IgD-negative memory B cell (primary cell): ENCODE data around the gene SRP19. TPM values are rescaled to one million over a fixed set of nuclear protein-coding genes. Genes with fewer than 3 reads are reported as not detected.
"Not testable (repeated sequence)": the region's sequence is repeated elsewhere in the genome, so short reads cannot be mapped to it uniquely, and the experiment has no call there.

Source experiments
- H3K27ac Mint-ChIP-seq, 3 donors: one replicate each; pipeline ENCODE4 v1.8.0; 2020 to 2022; ENCODE audit warnings: mild to moderate bottlenecking in 3 of 3, mixed read lengths in 3 of 3, moderate library complexity in 1 of 3
- H3K27me3 Mint-ChIP-seq: one replicate; pipeline ENCODE4 v1.8.0; 2021; ENCODE audit warnings: mixed read lengths
- H3K36me3 Mint-ChIP-seq: one replicate; pipeline ENCODE4 v1.8.0; 2020; ENCODE audit warnings: mild to moderate bottlenecking, mixed read lengths
- H3K4me1 Mint-ChIP-seq, 3 donors: one replicate each; pipeline ENCODE4 v1.8.0; 2020 to 2022; ENCODE audit warnings: mixed read lengths in 3 of 3, mild to moderate bottlenecking in 1 of 3
- H3K4me3 Mint-ChIP-seq, 4 donors: one replicate each; pipeline ENCODE4 v1.8.0; 2020 to 2022; ENCODE audit warnings: mild to moderate bottlenecking in 4 of 4, mixed read lengths in 4 of 4, moderate library complexity in 3 of 4
- H3K9me3 Mint-ChIP-seq, 3 donors: one replicate each; pipeline ENCODE4 v1.8.0; 2020 to 2021; ENCODE audit warnings: mixed read lengths in 3 of 3, mild to moderate bottlenecking in 1 of 3
- polyA plus RNA-seq: library from polyadenylated mRNA; unstranded; fragments of 300-500 nt; fragmentation: Illumina TruSeq; gene quantifications from one replicate; pipeline ENCODE4 v1.2.3, GENCODE V29; 2021

Gene SRP19
- polyA plus RNA-seq, 1 donor from 2014 or later = 105 TPM

- no peak overlapping the region for H3K27ac Mint-ChIP-seq
- peaks cover 5 to 12% (median 9%) of the 10 kb centered on the region in 3 donors for H3K4me1 Mint-ChIP-seq
- peaks cover 8 to 11% (median 9%) of the 10 kb centered on the region in 3 donors for H3K9me3 Mint-ChIP-seq
- peaks cover 18% of the 10 kb centered on the region for H3K27me3 Mint-ChIP-seq
- peaks cover 3% of the 10 kb centered on the region for H3K36me3 Mint-ChIP-seq
- H3K4me3 Mint-ChIP-seq = peak overlapping the region in 1 of 4 donors; percentile 7
Measured at GRCh38 chr5:112857866-112858265, 3.2 kb upstream of the SRP19 start.

DNA sequence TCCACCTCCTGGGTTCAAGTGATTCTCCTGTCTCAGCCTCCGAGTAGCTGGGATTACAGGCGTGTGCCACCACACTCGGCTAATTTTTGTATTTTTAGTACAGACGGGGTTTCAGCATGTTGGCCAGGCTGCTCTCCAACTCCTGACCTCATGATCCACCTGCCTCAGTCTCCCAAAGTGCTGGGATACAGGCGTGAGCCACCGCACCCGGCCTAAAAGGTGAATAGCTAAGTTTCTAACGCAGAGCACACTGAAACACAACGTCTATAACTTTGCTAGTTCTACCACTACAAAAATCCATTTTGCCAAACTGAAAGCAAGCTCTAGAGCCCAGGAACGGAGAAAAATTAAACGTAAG lies 537 bp upstream of the SRP19 start:
- Mint-ChIP-seq H3K4me3 (peak overlapping the region; percentile 95 to 99 (median 97)), H3K27ac (peak overlapping the region; percentile 87 to 97 (median 96)), H3K4me1 (peaks cover 12 to 21% (median 15%) of the 10 kb centered on the region in 3 donors)
- H3K9me3 Mint-ChIP-seq, H3K27me3 Mint-ChIP-seq, H3K36me3 Mint-ChIP-seq: not testable (repeated sequence)

DNA sequence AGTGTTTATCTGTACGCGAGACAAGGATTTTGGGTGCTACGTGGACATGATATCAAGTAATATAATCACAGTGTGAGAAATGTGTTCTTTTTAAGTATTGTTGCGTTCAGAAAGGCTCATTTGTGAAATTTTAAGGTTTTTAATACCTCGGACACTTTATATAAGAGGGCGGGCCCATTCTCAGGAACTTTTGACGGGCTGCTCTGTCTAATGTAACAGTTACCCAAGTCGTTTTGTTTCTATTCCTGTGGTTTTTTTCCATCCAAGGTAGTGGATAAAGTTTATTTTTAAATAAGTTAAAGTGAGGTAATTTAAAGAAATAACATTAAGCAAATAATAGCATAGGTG lies 525 bp downstream of the SRP19 start:
- Mint-ChIP-seq H3K27ac (peak overlapping the region; percentile 87 to 97 (median 96)), H3K4me1 (peaks cover 12 to 22% (median 15%) of the 10 kb centered on the region in 3 donors), H3K9me3 (no peaks in the 10 kb centered on the region), H3K36me3 (peaks cover 5% of the 10 kb centered on the region), H3K27me3 (peaks cover 4% of the 10 kb centered on the region), H3K4me3 (peak overlapping the region; percentile 95 to 99 (median 97))

GRCh38 chr5:112862085-112862484 lies 998 bp downstream of the SRP19 start:
- Mint-ChIP-seq H3K27ac (peak overlapping the region; percentile 87 to 97 (median 96)), H3K9me3 (no peaks in the 10 kb centered on the region), H3K36me3 (peaks cover 5% of the 10 kb centered on the region), H3K27me3 (peaks cover 4% of the 10 kb centered on the region), H3K4me3 (peak overlapping the region; percentile 95 to 99 (median 97)), H3K4me1 (peaks cover 12 to 25% (median 17%) of the 10 kb centered on the region in 3 donors)

DNA sequence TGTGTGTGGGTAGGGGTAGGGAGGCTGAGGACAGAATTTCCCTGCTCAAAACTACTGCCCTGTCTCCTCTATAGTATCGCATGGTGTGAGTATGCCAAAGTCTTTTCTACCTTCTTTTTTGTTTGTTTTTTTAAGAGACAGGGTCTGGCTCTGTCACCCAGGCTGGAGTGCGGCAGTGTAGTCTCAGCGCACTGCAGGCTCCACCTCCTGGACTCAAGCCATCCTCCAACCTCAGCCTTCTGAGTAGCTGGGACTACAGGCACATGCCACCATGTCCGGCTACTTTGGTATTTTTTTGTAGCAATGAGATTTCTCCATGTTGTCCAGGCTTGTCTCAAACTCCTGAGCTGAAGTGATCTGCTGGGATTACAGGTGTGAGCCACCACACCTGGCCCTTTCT lies 2.5 kb downstream of the SRP19 start:
- H3K27me3 Mint-ChIP-seq = peaks cover 1% of the 10 kb centered on the region
- peak overlapping the region in 1 of 3 donors; percentile 32 for H3K27ac Mint-ChIP-seq
- H3K9me3 Mint-ChIP-seq = no peaks in the 10 kb centered on the region
- peak overlapping the region in 3 of 4 donors; percentile 41 to 97 (median 82) for H3K4me3 Mint-ChIP-seq
- peaks cover 5% of the 10 kb centered on the region for H3K36me3 Mint-ChIP-seq
- H3K4me1 Mint-ChIP-seq = peaks cover 12 to 25% (median 17%) of the 10 kb centered on the region in 3 donors

GRCh38 chr5:112865128-112865527 lies 4.0 kb downstream of the SRP19 start:
- Mint-ChIP-seq H3K4me1 (peaks cover 15 to 23% (median 19%) of the 10 kb centered on the region in 3 donors), H3K27ac (no peak overlapping the region), H3K4me3 (no peak overlapping the region), H3K27me3 (no peaks in the 10 kb centered on the region), H3K9me3 (no peaks in the 10 kb centered on the region), H3K36me3 (peaks cover 5% of the 10 kb centered on the region)

GRCh38 chr5:112866739-112867138 lies 5.7 kb downstream of the SRP19 start:
- Mint-ChIP-seq H3K4me3 (no peak overlapping the region), H3K9me3 (no peaks in the 10 kb centered on the region), H3K27ac (peak overlapping the region in 2 of 3 donors; percentile 65 to 71), H3K36me3 (peaks cover 5% of the 10 kb centered on the region), H3K4me1 (peaks cover 11 to 19% (median 19%) of the 10 kb centered on the region in 3 donors), H3K27me3 (no peaks in the 10 kb centered on the region)

- H3K4me3 Mint-ChIP-seq = no peak overlapping the region
- no peaks in the 10 kb centered on the region for H3K27me3 Mint-ChIP-seq
- peaks cover 5% of the 10 kb centered on the region for H3K36me3 Mint-ChIP-seq
- H3K27ac Mint-ChIP-seq = no peak overlapping the region
- H3K9me3 Mint-ChIP-seq = no peaks in the 10 kb centered on the region
- H3K4me1 Mint-ChIP-seq = peaks cover 10 to 19% (median 18%) of the 10 kb centered on the region in 3 donors
Measured at GRCh38 chr5:112867411-112867810, 6.3 kb downstream of the SRP19 start.

GRCh38 chr5:112869948-112870347 lies 8.9 kb downstream of the SRP19 start:
- Mint-ChIP-seq H3K36me3 (no peaks in the 10 kb centered on the region), H3K4me1 (peaks cover 3 to 7% (median 5%) of the 10 kb centered on the region in 3 donors), H3K9me3 (no peaks in the 10 kb centered on the region), H3K4me3 (no peak overlapping the region), H3K27me3 (no peaks in the 10 kb centered on the region), H3K27ac (peak overlapping the region in 2 of 3 donors; percentile 24 to 27)

DNA sequence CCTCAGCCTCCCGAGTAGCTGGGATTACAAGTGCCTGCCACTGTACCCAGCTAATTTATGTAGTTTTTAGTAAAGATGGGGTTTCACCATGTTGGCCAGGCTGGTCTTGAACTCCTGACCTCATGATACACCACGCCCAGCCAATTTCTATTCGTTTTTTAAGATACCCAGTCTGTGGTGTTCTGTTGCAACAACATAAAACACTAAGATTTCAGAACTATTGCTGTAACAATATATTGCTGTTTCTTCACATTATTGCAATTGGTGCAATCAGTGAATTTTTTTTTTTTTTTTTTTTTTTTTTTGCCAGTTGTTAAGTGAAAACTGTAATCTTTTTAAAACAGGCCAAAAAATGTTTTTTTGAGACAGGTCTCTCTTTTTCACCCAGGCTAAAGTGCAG lies 9.9 kb downstream of the SRP19 start:
- peaks cover 3 to 7% (median 5%) of the 10 kb centered on the region in 3 donors for H3K4me1 Mint-ChIP-seq
- H3K27me3 Mint-ChIP-seq = no peaks in the 10 kb centered on the region
- H3K9me3 Mint-ChIP-seq = no peaks in the 10 kb centered on the region
- H3K4me3 Mint-ChIP-seq = no peak overlapping the region
- H3K27ac Mint-ChIP-seq = no peak overlapping the region
- no peaks in the 10 kb centered on the region for H3K36me3 Mint-ChIP-seq

- Mint-ChIP-seq H3K36me3 (peaks cover 2% of the 10 kb centered on the region), H3K27ac (no peak overlapping the region), H3K9me3 (no peaks in the 10 kb centered on the region), H3K4me3 (no peak overlapping the region), H3K4me1 (peaks cover 0 to 12% (median 4%) of the 10 kb centered on the region in 3 donors), H3K27me3 (no peaks in the 10 kb centered on the region)
Measured at GRCh38 chr5:112876362-112876761, 15.3 kb downstream of the SRP19 start.

- Mint-ChIP-seq H3K9me3 (no peaks in the 10 kb centered on the region), H3K27ac (peak overlapping the region in 1 of 3 donors; percentile 14)
Measured at GRCh38 chr5:112878101-112878500, 17.0 kb downstream of the SRP19 start.

DNA sequence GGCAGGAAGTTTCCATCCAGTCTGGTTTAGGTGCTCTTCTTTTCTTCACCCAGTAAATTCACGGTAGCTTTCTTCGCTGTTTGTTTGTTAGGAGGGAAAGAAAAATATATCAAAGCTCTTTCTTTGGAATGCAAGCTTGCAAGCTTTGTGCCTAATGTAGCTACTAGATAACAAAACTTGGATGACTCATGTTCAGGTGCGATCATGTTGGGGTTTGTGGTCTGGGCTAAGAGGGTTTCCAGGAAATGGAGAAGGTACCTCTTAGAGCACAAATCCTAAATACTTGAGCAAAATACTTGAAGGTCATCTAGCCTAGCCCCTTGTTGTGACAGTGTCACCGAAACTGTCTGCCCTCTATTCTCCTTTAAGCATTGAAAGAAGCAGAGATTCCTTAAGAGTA lies 17.7 kb downstream of the SRP19 start:
- peaks cover 2% of the 10 kb centered on the region for H3K36me3 Mint-ChIP-seq
- H3K27me3 Mint-ChIP-seq = no peaks in the 10 kb centered on the region
- H3K4me1 Mint-ChIP-seq = peaks cover 0 to 10% (median 4%) of the 10 kb centered on the region in 3 donors
- H3K4me3 Mint-ChIP-seq = peak overlapping the region in 1 of 4 donors; percentile 1
- peak overlapping the region in 1 of 3 donors; percentile 76 for H3K27ac Mint-ChIP-seq
- no peaks in the 10 kb centered on the region for H3K9me3 Mint-ChIP-seq

More at GRCh38 chr5:112878101-112878500, 17.0 kb downstream of the SRP19 start:
- Mint-ChIP-seq H3K4me1 (peaks cover 0 to 11% (median 4%) of the 10 kb centered on the region in 3 donors), H3K36me3 (peaks cover 2% of the 10 kb centered on the region), H3K4me3 (no peak overlapping the region), H3K27me3 (no peaks in the 10 kb centered on the region)

DNA sequence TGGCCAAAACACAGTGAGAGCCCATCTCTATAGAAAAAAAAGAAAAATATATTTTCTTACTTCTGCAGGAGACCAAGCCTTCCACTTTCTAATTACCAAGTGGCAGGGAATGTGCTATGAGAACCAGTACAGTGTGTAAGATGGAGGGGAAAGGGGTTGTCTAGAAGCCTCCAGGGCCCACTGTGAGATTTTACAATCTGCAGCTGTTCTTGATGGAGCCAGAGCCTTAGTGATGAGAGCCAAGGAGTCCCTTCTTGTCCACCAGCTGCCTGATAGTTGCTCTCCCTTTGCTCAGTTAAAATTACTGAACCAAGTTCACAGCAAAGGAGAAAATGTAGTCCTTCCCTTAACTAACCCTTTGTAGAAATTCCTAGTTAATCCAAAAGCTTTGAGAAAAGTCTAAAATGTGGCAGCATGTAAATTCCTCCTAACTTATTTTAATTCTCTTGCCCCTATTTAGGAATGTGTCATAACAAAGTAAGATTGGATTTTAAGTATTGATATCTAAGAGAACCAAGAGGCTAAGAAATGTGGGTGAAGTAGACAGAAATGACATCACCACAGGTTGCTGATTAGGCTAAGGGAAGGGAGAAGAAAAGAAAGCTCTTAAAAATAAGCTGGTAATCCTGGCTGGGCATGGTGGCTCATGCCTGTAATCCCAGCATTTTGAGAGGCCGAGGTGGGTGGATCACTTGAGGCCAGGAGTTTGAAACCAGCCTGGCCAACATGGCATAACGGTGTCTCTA lies 19.3 kb downstream of the SRP19 start:
- H3K27me3 Mint-ChIP-seq = no peaks in the 10 kb centered on the region
- no peak overlapping the region for H3K4me3 Mint-ChIP-seq
- H3K36me3 Mint-ChIP-seq = peaks cover 2% of the 10 kb centered on the region
- H3K4me1 Mint-ChIP-seq = peaks cover 0 to 10% (median 4%) of the 10 kb centered on the region in 3 donors
- peak overlapping the region in 1 of 3 donors; percentile 83 for H3K27ac Mint-ChIP-seq
- H3K9me3 Mint-ChIP-seq = no peaks in the 10 kb centered on the region

- no peaks in the 10 kb centered on the region for H3K27me3 Mint-ChIP-seq
Measured at GRCh38 chr5:112883192-112883591, 22.1 kb downstream of the SRP19 start.

GRCh38 chr5:112885001-112885400 lies 23.9 kb downstream of the SRP19 start:
- Mint-ChIP-seq H3K27ac (peak overlapping the region in 1 of 3 donors; percentile 78), H3K4me3 (no peak overlapping the region), H3K27me3 (no peaks in the 10 kb centered on the region), H3K4me1 (peaks cover 0 to 6% (median 5%) of the 10 kb centered on the region in 3 donors), H3K9me3 (no peaks in the 10 kb centered on the region), H3K36me3 (peaks cover 6% of the 10 kb centered on the region)

More at GRCh38 chr5:112883192-112883591, 22.1 kb downstream of the SRP19 start:
- Mint-ChIP-seq H3K9me3 (no peaks in the 10 kb centered on the region), H3K4me1 (peaks cover 0 to 10% (median 4%) of the 10 kb centered on the region in 3 donors), H3K36me3 (peaks cover 2% of the 10 kb centered on the region), H3K4me3 (no peak overlapping the region), H3K27ac (no peak overlapping the region)
